GM23248 (cell line): Measurements from ENCODE around the gene CNGB1. TPM values are rescaled to one million over a fixed set of nuclear protein-coding genes. Genes with fewer than 3 reads are reported as not detected.

Source experiments
- DNase-seq: peaks from one replicate; pipeline ENCODE4 v3.0.0-alpha.2; 2015
- H2AFZ ChIP-seq: fragments of 200-600 bp; sonication (generic); 2 replicates; pipeline ENCODE4 v1.6.1; 2016; ENCODE audit warnings: antibody characterized with exemption
- H3F3A ChIP-seq: fragments of 200-600 bp; sonication (generic); 2 replicates; pipeline ENCODE4 v1.6.1; 2016; ENCODE audit warnings: mild to moderate bottlenecking, antibody characterized with exemption, mixed run types; ENCODE audit not compliant: insufficient read depth
- H3K27ac ChIP-seq: fragments of 200-600 bp; sonication (generic); 2 replicates; pipeline ENCODE4 v1.5.1; 2016; ENCODE audit warnings: mild to moderate bottlenecking
- H3K27me3 ChIP-seq: fragments of 200-600 bp; sonication (generic); replicated peaks from 2 replicates; pipeline ENCODE4 v1.6.1; 2016; ENCODE audit warnings: mild to moderate bottlenecking; ENCODE audit not compliant: insufficient read depth
- H3K36me3 ChIP-seq: fragments of 200-600 bp; sonication (generic); 2 replicates; pipeline ENCODE4 v1.6.1; 2016; ENCODE audit warnings: low read depth, mild to moderate bottlenecking
- H3K4me1 ChIP-seq: fragments of 200-600 bp; sonication (generic); 2 replicates; pipeline ENCODE4 v1.6.1; 2016; ENCODE audit warnings: mild to moderate bottlenecking; ENCODE audit not compliant: insufficient read depth
- H3K4me2 ChIP-seq: fragments of 200-600 bp; sonication (generic); one replicate; pipeline ENCODE4 v1.6.1; 2016; ENCODE audit warnings: mild to moderate bottlenecking; ENCODE audit not compliant: unreplicated experiment
- H3K4me3 ChIP-seq: fragments of 200-600 bp; sonication (generic); 2 replicates; pipeline ENCODE4 v1.5.1; 2016; ENCODE audit warnings: mild to moderate bottlenecking
- H3K79me2 ChIP-seq: fragments of 200-600 bp; sonication (generic); 2 replicates; pipeline ENCODE4 v1.6.1; 2016; ENCODE audit warnings: mild to moderate bottlenecking; ENCODE audit not compliant: insufficient read depth
- H3K9ac ChIP-seq: fragments of 200-600 bp; sonication (generic); 2 replicates; pipeline ENCODE4 v1.6.1; 2016; ENCODE audit warnings: mild to moderate bottlenecking
- H3K9me2 ChIP-seq: fragments of 200-600 bp; sonication (generic); 2 replicates; pipeline ENCODE4 v1.6.1; 2016; ENCODE audit warnings: mixed run types, mild to moderate bottlenecking, moderate library complexity; ENCODE audit not compliant: insufficient read depth
- H3K9me3 ChIP-seq: fragments of 200-600 bp; sonication (generic); one replicate; pipeline ENCODE4 v1.6.1; 2017; ENCODE audit warnings: low read depth
- H4K20me1 ChIP-seq: fragments of 200-600 bp; sonication (generic); 2 replicates; pipeline ENCODE4 v1.6.0; 2016; ENCODE audit not compliant: insufficient read depth
- EZH2 ChIP-seq: fragments of 200-600 bp; sonication (generic); IDR thresholded peaks from 2 replicates; pipeline ENCODE4 v1.6.1; 2018; ENCODE audit warnings: antibody characterized with exemption, mild to moderate bottlenecking; ENCODE audit not compliant: insufficient read depth, poor library complexity, severe bottlenecking
- EZH2phosphoT487 ChIP-seq: fragments of 200-600 bp; sonication (generic); IDR thresholded peaks from 2 replicates; pipeline ENCODE4 v1.6.1; 2018; ENCODE audit warnings: antibody characterized with exemption, moderate library complexity, mild to moderate bottlenecking, low read depth; ENCODE audit not compliant: insufficient read depth
- WGBS, 2 experiments: methylation state at CpG; one replicate each; pipeline ENCODE4 v1.1.6; 2015 to 2017; ENCODE audit warnings: low lambda C conversion rate in 2 of 2, low coverage in 1 of 2; ENCODE audit errors: missing lambda C conversion rate in 2 of 2; 5-methylcytosine and 5-hydroxymethylcytosine counted together
- in situ Hi-C: fragments of 300-500 bp; cut with MboI; formaldehyde crosslinking; loops from 2 replicates; pipeline ENCODE4 v1.15.0; 2020
- polyA plus RNA-seq: library from polyadenylated mRNA; unstranded; fragments of >200 nt; fragmentation: Nextera tagmentation; extraction: Ambion mirVana; gene quantifications from 2 replicates; pipeline ENCODE4 v1.2.1, GENCODE V29; 2016
- total RNA-seq: library from RNA; depleted of rRNA; stranded (reverse); fragments of >200 nt; shearing (Covaris generic); gene quantifications from 2 replicates; pipeline ENCODE4 v1.2.3, GENCODE V29; 2014

CNGB1 gene
- total and polyA plus RNA-seq, 2 experiments from 2014 or later: not detected

- TF ChIP-seq EZH2phosphoT487: no peak
- TF ChIP-seq EZH2: no peak
- Histone ChIP-seq H3K36me3 (no peaks in the 10 kb centered on the region), H2AFZ (no peak overlapping the region), H3K9ac (no peak overlapping the region), H3K9me2 (no peaks in the 10 kb centered on the region), H3K27ac (no peak overlapping the region), H3K4me1 (peaks cover 16% of the 10 kb centered on the region), H3K79me2 (no peaks in the 10 kb centered on the region), H3K27me3 (peaks cover under 1% of the 10 kb centered on the region; the same call in 1 of the 2 replicates), H4K20me1 (no peaks in the 10 kb centered on the region), H3K4me3 (no peak overlapping the region), H3K9me3 (no peaks in the 10 kb centered on the region), H3F3A (peaks cover 7% of the 10 kb centered on the region), H3K4me2 (no peak overlapping the region)
- peak; percentile 69 for DNase-seq
- WGBS, 2 experiments: 59 to 63% methylated on average over 9 of the region's 9 CpGs
- in situ Hi-C loops: no loop called here
Observed at GRCh38 chr16:57889960-57890751, 80.8 kb downstream of the CNGB1 start.

DNA sequence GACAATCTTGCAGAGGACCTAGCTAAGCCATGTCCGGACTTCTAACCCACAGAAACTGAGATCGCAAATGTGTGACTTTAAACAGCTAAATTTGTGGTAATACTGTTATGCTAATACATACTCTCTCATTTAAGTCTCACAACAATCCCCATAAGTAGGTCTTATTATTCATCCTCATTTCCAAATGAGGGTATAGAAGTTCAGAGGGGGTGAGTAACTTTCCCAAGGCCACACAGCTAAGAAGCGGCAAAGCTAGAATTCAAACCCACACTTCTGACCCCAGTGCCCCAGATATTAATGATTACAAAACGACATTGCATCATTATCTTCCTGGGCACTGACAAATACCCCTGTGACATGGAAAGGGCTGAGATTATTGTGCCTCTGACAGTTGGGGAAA lies 81.4 kb downstream of the CNGB1 start:
- in situ Hi-C loops: no loop called here
- H3K79me2 ChIP-seq: no peaks in the 10 kb centered on the region
- H3K4me2 ChIP-seq: no peak overlapping the region
- H3K4me1 ChIP-seq: peaks cover 16% of the 10 kb centered on the region
- H3K9ac ChIP-seq: no peak overlapping the region
- peaks cover 7% of the 10 kb centered on the region; the same call in 1 of the 2 replicates for H3K27me3 ChIP-seq
- no peak for TF ChIP-seq EZH2
- no peak for TF ChIP-seq EZH2phosphoT487
- H3F3A ChIP-seq: peaks cover 7% of the 10 kb centered on the region
- H3K9me2 ChIP-seq: no peaks in the 10 kb centered on the region
- no peaks in the 10 kb centered on the region for H4K20me1 ChIP-seq
- no peak overlapping the region for H3K27ac ChIP-seq
- H2AFZ ChIP-seq: no peak overlapping the region
- 88 to 91% methylated on average over 4 of the region's 4 CpGs for WGBS, 2 experiments
- H3K4me3 ChIP-seq: no peak overlapping the region
- no peak for DNase-seq
- H3K36me3 ChIP-seq: no peaks in the 10 kb centered on the region
- no peaks in the 10 kb centered on the region for H3K9me3 ChIP-seq

DNA sequence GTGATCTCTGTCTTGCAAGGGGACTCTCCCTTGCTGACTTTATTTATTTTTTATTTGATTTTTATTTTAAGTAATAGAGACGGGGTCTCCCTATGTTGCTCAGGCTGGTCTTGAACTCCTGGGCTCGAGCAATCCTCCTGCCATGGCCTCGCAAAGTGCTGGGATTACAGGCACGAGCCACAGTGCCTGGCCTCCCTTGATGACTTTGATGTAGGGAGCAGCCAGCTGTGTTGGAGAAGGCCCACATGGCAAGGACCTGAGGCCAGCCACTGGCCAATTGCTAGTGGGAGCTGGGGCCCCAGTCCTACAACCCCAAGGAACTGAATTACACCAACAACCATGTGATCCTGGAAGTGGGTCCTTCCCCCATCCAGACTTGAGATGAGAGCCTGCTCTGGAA lies 81.8 kb downstream of the CNGB1 start:
- Histone ChIP-seq H3K9me2 (no peaks in the 10 kb centered on the region), H3K9me3 (no peaks in the 10 kb centered on the region), H3K4me1 (peaks cover 16% of the 10 kb centered on the region), H3F3A (peaks cover 7% of the 10 kb centered on the region; the same call in 1 of the 2 replicates), H3K4me2 (no peak overlapping the region), H3K9ac (no peak overlapping the region), H3K27ac (no peak overlapping the region), H3K4me3 (no peak overlapping the region), H2AFZ (no peak overlapping the region), H3K27me3 (peaks cover 11% of the 10 kb centered on the region), H3K79me2 (no peaks in the 10 kb centered on the region), H3K36me3 (no peaks in the 10 kb centered on the region), H4K20me1 (no peaks in the 10 kb centered on the region)
- DNase-seq: no peak
- TF ChIP-seq EZH2: no peak
- no peak for TF ChIP-seq EZH2phosphoT487
- in situ Hi-C loops: no loop called here
- WGBS, 2 experiments: 92 to 97% methylated on average over 4 of the region's 4 CpGs

DNA sequence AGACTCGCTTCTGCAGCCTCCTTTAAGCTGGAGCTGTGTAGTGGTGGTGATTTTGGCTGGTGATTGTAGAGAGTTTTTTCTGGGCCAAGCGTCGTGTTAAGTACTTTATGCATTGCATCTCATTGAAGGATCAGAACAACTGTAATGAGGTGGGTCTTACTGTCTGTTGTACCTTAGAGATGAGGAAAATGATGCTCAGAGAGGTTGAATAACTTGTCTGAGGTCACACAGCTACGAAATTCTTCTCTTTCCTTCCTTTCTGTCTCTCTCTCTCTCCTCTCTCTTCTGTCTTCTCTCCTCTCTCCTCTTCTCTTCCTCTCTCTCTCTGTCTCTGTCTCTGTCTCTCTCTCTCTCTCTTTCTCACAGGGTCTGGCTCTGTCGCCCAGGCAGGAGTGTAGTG lies 82.8 kb downstream of the CNGB1 start:
- Histone ChIP-seq H4K20me1 (no peaks in the 10 kb centered on the region), H3K4me1 (peaks cover 9% of the 10 kb centered on the region), H2AFZ (no peak overlapping the region), H3K27me3 (peaks cover 21% of the 10 kb centered on the region), H3K79me2 (no peaks in the 10 kb centered on the region), H3K9me3 (no peaks in the 10 kb centered on the region), H3K4me2 (no peak overlapping the region), H3K9me2 (no peaks in the 10 kb centered on the region), H3K4me3 (no peak overlapping the region), H3K36me3 (no peaks in the 10 kb centered on the region), H3K9ac (no peak overlapping the region), H3K27ac (no peak overlapping the region), H3F3A (peaks cover 7% of the 10 kb centered on the region; the same call in 1 of the 2 replicates)
- 85 to 90% methylated on average over 5 of the region's 5 CpGs for WGBS, 2 experiments
- no peak for TF ChIP-seq EZH2phosphoT487
- TF ChIP-seq EZH2: no peak
- in situ Hi-C loops: no loop called here
- DNase-seq: no peak
